Measurements from ENCODE around the gene NR1I3.

DNA sequence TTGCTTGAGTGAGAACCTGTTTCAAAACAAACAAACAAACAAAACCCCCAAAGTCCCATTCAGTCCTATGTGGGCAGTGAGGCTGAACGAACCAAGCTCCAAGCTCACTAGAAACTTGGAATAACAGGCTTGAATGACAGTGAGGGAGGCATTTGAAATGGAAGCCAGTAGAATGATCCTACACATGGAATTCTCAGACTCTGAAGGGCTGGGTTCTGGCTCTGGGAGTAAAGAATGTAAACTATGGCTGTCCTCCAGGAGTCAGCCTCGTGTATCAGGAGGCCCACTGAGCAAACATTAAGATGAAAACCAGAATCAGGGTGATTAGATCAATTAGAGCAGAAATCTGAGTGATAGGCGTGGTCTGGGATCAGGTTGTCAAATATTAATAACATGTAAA, 35.4 kb upstream of the NR1I3 start:
- TF ChIP-seq ZFP37 (tag by site-specific recombination; IDR thresholded peaks at IDR 0.05), result no peak
- no peak for TF ChIP-seq ZNF37A (tag by site-specific recombination; IDR thresholded peaks at IDR 0.05)
- no peak for TF ChIP-seq PRDM1 (tag by site-specific recombination; IDR thresholded peaks at IDR 0.05)
- TF ChIP-seq, protein P1, sequence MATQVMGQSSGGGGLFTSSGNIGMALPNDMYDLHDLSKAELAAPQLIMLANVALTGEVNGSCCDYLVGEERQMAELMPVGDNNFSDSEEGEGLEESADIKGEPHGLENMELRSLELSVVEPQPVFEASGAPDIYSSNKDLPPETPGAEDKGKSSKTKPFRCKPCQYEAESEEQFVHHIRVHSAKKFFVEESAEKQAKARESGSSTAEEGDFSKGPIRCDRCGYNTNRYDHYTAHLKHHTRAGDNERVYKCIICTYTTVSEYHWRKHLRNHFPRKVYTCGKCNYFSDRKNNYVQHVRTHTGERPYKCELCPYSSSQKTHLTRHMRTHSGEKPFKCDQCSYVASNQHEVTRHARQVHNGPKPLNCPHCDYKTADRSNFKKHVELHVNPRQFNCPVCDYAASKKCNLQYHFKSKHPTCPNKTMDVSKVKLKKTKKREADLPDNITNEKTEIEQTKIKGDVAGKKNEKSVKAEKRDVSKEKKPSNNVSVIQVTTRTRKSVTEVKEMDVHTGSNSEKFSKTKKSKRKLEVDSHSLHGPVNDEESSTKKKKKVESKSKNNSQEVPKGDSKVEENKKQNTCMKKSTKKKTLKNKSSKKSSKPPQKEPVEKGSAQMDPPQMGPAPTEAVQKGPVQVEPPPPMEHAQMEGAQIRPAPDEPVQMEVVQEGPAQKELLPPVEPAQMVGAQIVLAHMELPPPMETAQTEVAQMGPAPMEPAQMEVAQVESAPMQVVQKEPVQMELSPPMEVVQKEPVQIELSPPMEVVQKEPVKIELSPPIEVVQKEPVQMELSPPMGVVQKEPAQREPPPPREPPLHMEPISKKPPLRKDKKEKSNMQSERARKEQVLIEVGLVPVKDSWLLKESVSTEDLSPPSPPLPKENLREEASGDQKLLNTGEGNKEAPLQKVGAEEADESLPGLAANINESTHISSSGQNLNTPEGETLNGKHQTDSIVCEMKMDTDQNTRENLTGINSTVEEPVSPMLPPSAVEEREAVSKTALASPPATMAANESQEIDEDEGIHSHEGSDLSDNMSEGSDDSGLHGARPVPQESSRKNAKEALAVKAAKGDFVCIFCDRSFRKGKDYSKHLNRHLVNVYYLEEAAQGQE (tag by site-specific recombination; IDR thresholded peaks at IDR 0.05), result no peak
- TF ChIP-seq, protein P2, sequence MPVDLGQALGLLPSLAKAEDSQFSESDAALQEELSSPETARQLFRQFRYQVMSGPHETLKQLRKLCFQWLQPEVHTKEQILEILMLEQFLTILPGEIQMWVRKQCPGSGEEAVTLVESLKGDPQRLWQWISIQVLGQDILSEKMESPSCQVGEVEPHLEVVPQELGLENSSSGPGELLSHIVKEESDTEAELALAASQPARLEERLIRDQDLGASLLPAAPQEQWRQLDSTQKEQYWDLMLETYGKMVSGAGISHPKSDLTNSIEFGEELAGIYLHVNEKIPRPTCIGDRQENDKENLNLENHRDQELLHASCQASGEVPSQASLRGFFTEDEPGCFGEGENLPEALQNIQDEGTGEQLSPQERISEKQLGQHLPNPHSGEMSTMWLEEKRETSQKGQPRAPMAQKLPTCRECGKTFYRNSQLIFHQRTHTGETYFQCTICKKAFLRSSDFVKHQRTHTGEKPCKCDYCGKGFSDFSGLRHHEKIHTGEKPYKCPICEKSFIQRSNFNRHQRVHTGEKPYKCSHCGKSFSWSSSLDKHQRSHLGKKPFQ (tag by site-specific recombination; IDR thresholded peaks at IDR 0.05), result no peak
- no peak for TF ChIP-seq ZNF830 (tag by site-specific recombination; IDR thresholded peaks at IDR 0.05; ENCODE audit: low read depth)
- no peak for TF ChIP-seq ZNF416 (tag by site-specific recombination; IDR thresholded peaks at IDR 0.05)
- TF ChIP-seq, protein P3, sequence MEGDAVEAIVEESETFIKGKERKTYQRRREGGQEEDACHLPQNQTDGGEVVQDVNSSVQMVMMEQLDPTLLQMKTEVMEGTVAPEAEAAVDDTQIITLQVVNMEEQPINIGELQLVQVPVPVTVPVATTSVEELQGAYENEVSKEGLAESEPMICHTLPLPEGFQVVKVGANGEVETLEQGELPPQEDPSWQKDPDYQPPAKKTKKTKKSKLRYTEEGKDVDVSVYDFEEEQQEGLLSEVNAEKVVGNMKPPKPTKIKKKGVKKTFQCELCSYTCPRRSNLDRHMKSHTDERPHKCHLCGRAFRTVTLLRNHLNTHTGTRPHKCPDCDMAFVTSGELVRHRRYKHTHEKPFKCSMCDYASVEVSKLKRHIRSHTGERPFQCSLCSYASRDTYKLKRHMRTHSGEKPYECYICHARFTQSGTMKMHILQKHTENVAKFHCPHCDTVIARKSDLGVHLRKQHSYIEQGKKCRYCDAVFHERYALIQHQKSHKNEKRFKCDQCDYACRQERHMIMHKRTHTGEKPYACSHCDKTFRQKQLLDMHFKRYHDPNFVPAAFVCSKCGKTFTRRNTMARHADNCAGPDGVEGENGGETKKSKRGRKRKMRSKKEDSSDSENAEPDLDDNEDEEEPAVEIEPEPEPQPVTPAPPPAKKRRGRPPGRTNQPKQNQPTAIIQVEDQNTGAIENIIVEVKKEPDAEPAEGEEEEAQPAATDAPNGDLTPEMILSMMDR (tag by site-specific recombination; IDR thresholded peaks at IDR 0.05), result no peak
- TF ChIP-seq ZFP41 (tag by site-specific recombination; IDR thresholded peaks at IDR 0.05; ENCODE audit: borderline replicate concordance), result no peak

All from HEK293 (cell line).